Measurements from ENCODE around the gene AKR1C8.

AKR1C8 gene

GRCh38 chr10:5159126-5159525, 25.8 kb downstream of the AKR1C8 start:
- Histone ChIP-seq H3K27ac (no peak overlapping the region), H3K27me3 (no peaks in the 10 kb centered on the region), H3K4me3 (no peak overlapping the region), H3K4me1 (no peaks in the 10 kb centered on the region), H3K9me3 (peaks cover 0 to 15% (median 7%) of the 10 kb centered on the region in 3 donors), H3K36me3 (no peaks in the 10 kb centered on the region)
- no peak for DNase-seq
- intact Hi-C loops (cut with DNase I; ENCODE audit: low total_unique reads): no loop called here
- TF ChIP-seq, protein P1, sequence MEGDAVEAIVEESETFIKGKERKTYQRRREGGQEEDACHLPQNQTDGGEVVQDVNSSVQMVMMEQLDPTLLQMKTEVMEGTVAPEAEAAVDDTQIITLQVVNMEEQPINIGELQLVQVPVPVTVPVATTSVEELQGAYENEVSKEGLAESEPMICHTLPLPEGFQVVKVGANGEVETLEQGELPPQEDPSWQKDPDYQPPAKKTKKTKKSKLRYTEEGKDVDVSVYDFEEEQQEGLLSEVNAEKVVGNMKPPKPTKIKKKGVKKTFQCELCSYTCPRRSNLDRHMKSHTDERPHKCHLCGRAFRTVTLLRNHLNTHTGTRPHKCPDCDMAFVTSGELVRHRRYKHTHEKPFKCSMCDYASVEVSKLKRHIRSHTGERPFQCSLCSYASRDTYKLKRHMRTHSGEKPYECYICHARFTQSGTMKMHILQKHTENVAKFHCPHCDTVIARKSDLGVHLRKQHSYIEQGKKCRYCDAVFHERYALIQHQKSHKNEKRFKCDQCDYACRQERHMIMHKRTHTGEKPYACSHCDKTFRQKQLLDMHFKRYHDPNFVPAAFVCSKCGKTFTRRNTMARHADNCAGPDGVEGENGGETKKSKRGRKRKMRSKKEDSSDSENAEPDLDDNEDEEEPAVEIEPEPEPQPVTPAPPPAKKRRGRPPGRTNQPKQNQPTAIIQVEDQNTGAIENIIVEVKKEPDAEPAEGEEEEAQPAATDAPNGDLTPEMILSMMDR (IDR thresholded peaks at IDR 0.05): no peak

GRCh38 chr10:5157501-5157900, 27.4 kb downstream of the AKR1C8 start:
- Histone ChIP-seq H3K9me3 (peaks cover 0 to 5% (median 0%) of the 10 kb centered on the region in 3 donors), H3K4me1 (no peaks in the 10 kb centered on the region), H3K27me3 (no peaks in the 10 kb centered on the region), H3K4me3 (no peak overlapping the region), H3K36me3 (no peaks in the 10 kb centered on the region), H3K27ac (no peak overlapping the region)
- intact Hi-C loops (cut with DNase I; ENCODE audit: low total_unique reads): no loop called here
- TF ChIP-seq, protein P1 (IDR thresholded peaks at IDR 0.05): no peak
- DNase-seq: no peak

DNA sequence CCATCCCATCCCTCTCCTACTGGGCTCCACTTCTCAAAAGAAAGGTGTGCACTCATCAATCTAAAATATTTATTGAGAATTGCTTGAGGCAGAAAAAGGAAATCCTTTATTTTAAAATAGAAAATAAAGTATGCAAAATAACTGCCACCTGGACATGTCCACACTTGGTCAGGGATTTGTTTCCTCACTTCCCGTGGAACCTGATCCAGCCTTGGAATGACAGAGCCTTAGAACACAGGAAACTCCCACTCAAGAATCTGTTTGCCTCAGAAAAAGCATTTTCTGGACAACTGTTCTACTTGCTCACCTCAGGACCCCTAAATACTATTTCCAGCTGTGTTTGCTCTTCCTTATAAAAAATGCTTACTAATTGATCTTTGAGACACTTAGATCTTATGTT, 29.0 kb downstream of the AKR1C8 start:
- Histone ChIP-seq H3K27me3 (no peaks in the 10 kb centered on the region), H3K36me3 (no peaks in the 10 kb centered on the region), H3K4me3 (no peak overlapping the region), H3K4me1 (no peaks in the 10 kb centered on the region), H3K27ac (no peak overlapping the region), H3K9me3 (peaks cover 0 to 3% (median 0%) of the 10 kb centered on the region in 3 donors)
- no peak for DNase-seq
- TF ChIP-seq, protein P1 (IDR thresholded peaks at IDR 0.05): no peak
- intact Hi-C loops (cut with DNase I; ENCODE audit: low total_unique reads): no loop called here

DNA sequence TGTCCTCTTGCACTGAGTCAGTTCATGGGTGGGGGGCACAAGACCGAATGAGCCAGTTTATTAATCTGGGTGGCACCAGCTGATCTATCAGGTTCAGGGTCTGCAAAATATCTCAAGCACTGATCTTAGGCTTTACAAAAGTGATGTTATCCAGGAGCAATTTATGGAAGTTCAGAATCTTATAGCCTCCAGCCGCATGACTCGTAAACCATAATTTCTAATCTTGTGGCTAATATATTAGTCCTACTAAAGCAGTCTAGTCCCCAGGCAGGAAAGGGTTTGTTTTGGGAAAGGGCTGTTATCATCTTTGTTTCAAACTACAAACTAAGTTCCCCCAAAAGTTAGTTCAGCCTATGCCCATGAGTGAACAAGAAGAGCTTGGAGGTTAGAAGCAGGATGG, 33.9 kb downstream of the AKR1C8 start:
- Histone ChIP-seq H3K27ac (no peak overlapping the region), H3K4me3 (no peak overlapping the region), H3K36me3 (no peaks in the 10 kb centered on the region), H3K4me1 (no peaks in the 10 kb centered on the region), H3K9me3 (no peaks in the 10 kb centered on the region), H3K27me3 (no peaks in the 10 kb centered on the region)
- TF ChIP-seq, protein P1 (IDR thresholded peaks at IDR 0.05): no peak
- intact Hi-C loops (cut with DNase I; ENCODE audit: low total_unique reads): no loop called here
- no peak for DNase-seq

DNA sequence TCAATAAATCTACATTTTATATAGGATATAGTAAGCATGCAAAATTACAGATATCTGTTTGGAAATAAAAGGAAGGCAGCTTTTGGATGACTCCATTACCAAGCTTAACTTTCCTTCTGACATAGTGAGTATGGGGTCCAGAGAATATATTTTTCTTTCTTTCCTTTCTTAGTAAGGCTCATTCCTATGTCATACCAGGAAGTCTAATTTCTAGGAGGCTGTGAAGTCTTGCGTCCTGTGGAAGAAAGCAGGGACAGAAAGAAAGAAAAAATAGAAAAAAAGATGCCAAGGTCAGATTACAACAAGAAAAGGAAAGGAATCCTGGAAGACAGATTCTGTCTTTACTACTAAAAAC, 36.3 kb downstream of the AKR1C8 start:
- Histone ChIP-seq H3K27ac (no peak overlapping the region), H3K9me3 (no peaks in the 10 kb centered on the region), H3K27me3 (no peaks in the 10 kb centered on the region), H3K4me1 (no peaks in the 10 kb centered on the region), H3K36me3 (no peaks in the 10 kb centered on the region), H3K4me3 (no peak overlapping the region)
- TF ChIP-seq, protein P1 (IDR thresholded peaks at IDR 0.05): no peak
- intact Hi-C loops (cut with DNase I; ENCODE audit: low total_unique reads): no loop called here
- DNase-seq: no peak

- intact Hi-C loops (cut with DNase I; ENCODE audit: low total_unique reads): no loop called here
- TF ChIP-seq, protein P1 (IDR thresholded peaks at IDR 0.05): no peak
- Histone ChIP-seq H3K9me3 (no peaks in the 10 kb centered on the region), H3K4me1 (no peaks in the 10 kb centered on the region), H3K27ac (no peak overlapping the region), H3K36me3 (no peaks in the 10 kb centered on the region), H3K27me3 (no peaks in the 10 kb centered on the region), H3K4me3 (no peak overlapping the region)
- no peak for DNase-seq
Observed at GRCh38 chr10:5147981-5148677, 36.8 kb downstream of the AKR1C8 start.

Data from tibial artery (tissue), 4 donors.